K562 (cell line): Measurements from ENCODE around the gene ZBTB16. TPM values are rescaled to one million over a fixed set of nuclear protein-coding genes. Genes with fewer than 3 reads are reported as not detected.

Experiments
- ATAC-seq: fragments of 200-7000 bp; cut with Tn5 transposase; 3 replicates; pipeline ENCODE4 v1.9.1; 2020; ENCODE audit warnings: moderate library complexity
- BruUV-seq: library from RNA; stranded (reverse); fragments of 400-500 nt; replicated peaks from 2 replicates; lab custom pipeline; 2021; lab: Mats Ljungman, UMichigan
- CTCF ChIA-PET: fragments of 300-600 bp; formaldehyde crosslinking; extraction: SDS; loops from one replicate; lab custom pipeline; 2021; ENCODE audit warnings: low intra/inter-chr PET ratio; lab: Yijun Ruan, JAX
- POLR2A ChIA-PET: fragments of 300-600, 350-650 bp; sonication (Branson Sonifier 250); formaldehyde crosslinking; extraction: SDS; loops from one replicate; lab custom pipeline; 2021; ENCODE audit warnings: antibody characterized with exemption, inconsistent platforms; lab: Yijun Ruan, JAX
- DNase-seq, 4 experiments: peaks; one replicate each; pipeline versions ENCODE4 v3.0.0 to v3.0.0-alpha.2; 2011 to 2018; ENCODE audit warnings: low spot score in 3 of 4, mixed read lengths in 3 of 4; ENCODE audit errors: extremely low read depth in 1 of 4
- FAIRE-seq: peaks from 2 replicates; lab custom pipeline; 2011; peaks lifted over from hg19 to GRCh38; lab: Jason Lieb, UNC
- H2AFZ ChIP-seq: 2 replicates; pipeline ENCODE4 v1.6.0; 2011; ENCODE audit warnings: low read depth, low read length, control low read depth, inconsistent platforms
- H3K27ac ChIP-seq: fragments of 200-600 bp; 3 replicates; pipeline ENCODE4 v1.8.0; 2011; ENCODE audit warnings: low read depth, mild to moderate bottlenecking, control low read depth, inconsistent platforms, low read length, moderate library complexity, mixed read lengths; ENCODE audit errors: extremely low read depth
- H3K27me3 ChIP-seq, 2 experiments: fragments of 300-600 bp in 1 of 2; 2 replicates in 1 of 2; 3 replicates in 1 of 2; pipeline versions ENCODE4 v1.6.0 to v1.8.0; 2011; ENCODE audit warnings: inconsistent platforms in 2 of 2, low read length in 2 of 2, mild to moderate bottlenecking in 1 of 2, mixed read lengths in 1 of 2, moderate library complexity in 1 of 2; ENCODE audit not compliant: control insufficient read depth in 2 of 2, insufficient read depth in 2 of 2
- H3K36me3 ChIP-seq: fragments of 300-600 bp; 3 replicates; pipeline ENCODE4 v1.8.0; 2011; ENCODE audit warnings: mild to moderate bottlenecking, low read length, inconsistent platforms; ENCODE audit not compliant: control insufficient read depth, insufficient read depth
- H3K4me1 ChIP-seq, 2 experiments: fragments of 200-600 bp in 1 of 2; replicated peaks in 1 of 2; 2 replicates in 1 of 2; 3 replicates in 1 of 2; pipeline versions ENCODE4 v1.5.1 to v1.8.0; 2011; ENCODE audit warnings: inconsistent platforms in 2 of 2, low read length in 2 of 2, mild to moderate bottlenecking in 1 of 2, mixed read lengths in 1 of 2, moderate library complexity in 1 of 2; ENCODE audit not compliant: control insufficient read depth in 2 of 2, insufficient read depth in 2 of 2
- H3K4me2 ChIP-seq: 2 replicates; pipeline ENCODE4 v1.6.1; 2011; ENCODE audit warnings: low read length, control low read depth, inconsistent platforms, mixed read lengths; ENCODE audit not compliant: insufficient read depth
- H3K4me3 ChIP-seq: fragments of 200-600 bp; sonication (generic), shearing (Covaris generic); 2 replicates; pipeline ENCODE4 v1.5.1; 2016; ENCODE audit warnings: control low read depth, inconsistent platforms
- H3K79me2 ChIP-seq: fragments of 200-600 bp; 3 replicates; pipeline ENCODE4 v1.8.0; 2011; ENCODE audit warnings: low read length, inconsistent platforms; ENCODE audit not compliant: control insufficient read depth, insufficient read depth
- H3K9ac ChIP-seq, 2 experiments: 2 replicates each; pipeline versions ENCODE4 v1.6.0 to v1.6.1; 2011; ENCODE audit warnings: low read depth in 2 of 2, low read length in 2 of 2, control low read depth in 1 of 2, inconsistent platforms in 1 of 2, mild to moderate bottlenecking in 1 of 2, mixed read lengths in 1 of 2; ENCODE audit not compliant: insufficient read depth in 1 of 2
- H3K9me1 ChIP-seq: one replicate; pipeline ENCODE4 v1.6.0; 2011; ENCODE audit warnings: inconsistent platforms, mild to moderate bottlenecking, low read length, moderate library complexity; ENCODE audit not compliant: control insufficient read depth, insufficient read depth
- H3K9me3 ChIP-seq: replicated peaks from 2 replicates; pipeline ENCODE4 v1.5.1; 2011; ENCODE audit warnings: low read depth, low read length, inconsistent platforms; ENCODE audit not compliant: control insufficient read depth, insufficient read depth
- H4K20me1 ChIP-seq: replicated peaks from 2 replicates; pipeline ENCODE4 v1.6.1; 2011; ENCODE audit warnings: low read length, inconsistent platforms, mixed read lengths; ENCODE audit not compliant: control insufficient read depth, insufficient read depth
- ARID2 ChIP-seq: fragments of 450-650 bp; IDR thresholded peaks from 2 replicates; pipeline ENCODE4 v1.6.1; 2017; ENCODE audit warnings: antibody characterized with exemption, mild to moderate bottlenecking
- CXXC5 ChIP-seq: fragments of 250-450 bp; sonication (Bioruptor Pico); IDR thresholded peaks from 2 replicates; pipeline ENCODE4 v1.8.0; 2022; ENCODE audit warnings: inconsistent platforms, mild to moderate bottlenecking, moderate library complexity
- HLTF ChIP-seq: fragments of 450-650 bp; IDR thresholded peaks from 2 replicates; pipeline ENCODE4 v1.6.1; 2016
- NFYB ChIP-seq: IDR thresholded peaks from 2 replicates; pipeline ENCODE4 v1.6.1; 2011; ENCODE audit warnings: mild to moderate bottlenecking, moderate library complexity; ENCODE audit not compliant: insufficient read length; ENCODE audit errors: extremely low read depth
- SIN3B ChIP-seq: fragments of 450-650 bp; IDR thresholded peaks from 2 replicates; pipeline ENCODE4 v1.6.1; 2017; ENCODE audit warnings: low read depth, mild to moderate bottlenecking, moderate library complexity
- SMAD2 ChIP-seq: fragments of 150-350 bp; IDR thresholded peaks from 2 replicates; pipeline ENCODE4 v1.6.1; 2014; ENCODE audit warnings: low read depth, mild to moderate bottlenecking, low read length
- SNIP1 ChIP-seq: fragments of 450-650 bp; IDR thresholded peaks from 2 replicates; pipeline ENCODE4 v1.7.1; 2017; ENCODE audit warnings: low read depth, mild to moderate bottlenecking
- ZKSCAN8 ChIP-seq: fragments of 200-800 bp; sonication (Bioruptor generic); IDR thresholded peaks from 2 replicates; pipeline ENCODE4 v1.6.1; 2016; ENCODE audit warnings: missing genetic modification characterization, missing compliant biosample characterization
- ZNF175 ChIP-seq: fragments of 200-800 bp; sonication (Bioruptor generic); IDR thresholded peaks from 2 replicates; pipeline ENCODE4 v1.6.1; 2016; ENCODE audit warnings: low read depth, mild to moderate bottlenecking, missing genetic modification characterization, missing compliant biosample characterization
- ZNF282 ChIP-seq: sonication (generic); formaldehyde crosslinking; IDR thresholded peaks from 2 replicates; pipeline ENCODE4 v1.8.1; 2023; ENCODE audit warnings: missing genetic modification reagents
- ZNF507 ChIP-seq: conservative IDR thresholded peaks from 2 replicates; pipeline ENCODE4 v1.6.1; 2017; ENCODE audit warnings: missing genetic modification characterization, missing compliant biosample characterization
- ZNF766 ChIP-seq: fragments of 200-800 bp; sonication (Bioruptor generic); conservative IDR thresholded peaks from 2 replicates; pipeline ENCODE4 v1.6.1; 2016; ENCODE audit warnings: missing genetic modification characterization, missing compliant biosample characterization
- WGBS: fragments of 100-300 bp; shearing (Covaris generic); methylation state at CpG from one replicate; pipeline ENCODE4 v1.1.6; 2016; ENCODE audit warnings: low coverage, mixed read lengths; ENCODE audit not compliant: insufficient coverage; ENCODE audit errors: missing lambda C conversion rate; 5-methylcytosine and 5-hydroxymethylcytosine counted together
- in situ Hi-C: fragments of 300-500 bp; cut with MboI; formaldehyde crosslinking; loops from 4 replicates; pipeline ENCODE4 v1.15.0; 2018; ENCODE audit warnings: inconsistent platforms, mixed read lengths
- intact Hi-C: fragments of 100-400 bp; cut with micrococcal nuclease; formaldehyde crosslinking; loops from 2 replicates; pipeline ENCODE4 v1.14.2; 2022
- polyA plus RNA-seq, 8 experiments: library from polyadenylated mRNA; depleted of rRNA in 4 of 8; stranded (reverse) in 5 of 8; unstranded in 3 of 8; fragments of >200 nt; fragmentation: Nextera tagmentation in 2 of 8; fragmentation: Illumina TruSeq in 1 of 8; extraction: Ambion mirVana in 2 of 8; extraction: Trizol in 1 of 8; gene quantifications; 2 replicates each; pipeline versions ENCODE4 v1.2.1 to v1.2.3, GENCODE V29; 2011 to 2014; ENCODE audit warnings: inconsistent platforms in 1 of 8, missing spikeins in 1 of 8
- total RNA-seq, 7 experiments: library from RNA; depleted of rRNA in 6 of 7; stranded (reverse); fragments of >200 nt in 6 of 7; fragmentation: Illumina TruSeq in 2 of 7; extraction: Trizol in 2 of 7; gene quantifications; 2 replicates each; pipeline versions ENCODE4 v1.2.1 to v1.2.3, GENCODE V29; 2011 to 2021; ENCODE audit warnings: low replicate concordance in 1 of 7
- TF ChIP-seq, protein P1 (sequence below): sonication (generic); formaldehyde crosslinking; IDR thresholded peaks from 2 replicates; pipeline ENCODE4 v1.9.0; 2022; ENCODE audit warnings: mild to moderate bottlenecking, missing genetic modification reagents
- TF ChIP-seq, protein P2 (sequence below), 2 experiments: IDR thresholded peaks; 2 replicates each; pipeline ENCODE4 v1.6.1; 2012; ENCODE audit warnings: improper control_type of control experiment in 2 of 2, low read depth in 2 of 2, low read length in 2 of 2, borderline replicate concordance in 1 of 2
- TF ChIP-seq, protein P3 (sequence below): sonication (generic); formaldehyde crosslinking; IDR thresholded peaks from 2 replicates; pipeline ENCODE4 v1.8.0; 2023; ENCODE audit warnings: missing genetic modification reagents, mild to moderate bottlenecking, borderline replicate concordance

ZBTB16 gene
- total and polyA plus RNA-seq, 9 of the 15 experiments (the other 6 are each of a cell fraction or from before 2014, with no cell fraction given): 0.06 to 0.40 (median 0.24) TPM; not detected in 4

DNA sequence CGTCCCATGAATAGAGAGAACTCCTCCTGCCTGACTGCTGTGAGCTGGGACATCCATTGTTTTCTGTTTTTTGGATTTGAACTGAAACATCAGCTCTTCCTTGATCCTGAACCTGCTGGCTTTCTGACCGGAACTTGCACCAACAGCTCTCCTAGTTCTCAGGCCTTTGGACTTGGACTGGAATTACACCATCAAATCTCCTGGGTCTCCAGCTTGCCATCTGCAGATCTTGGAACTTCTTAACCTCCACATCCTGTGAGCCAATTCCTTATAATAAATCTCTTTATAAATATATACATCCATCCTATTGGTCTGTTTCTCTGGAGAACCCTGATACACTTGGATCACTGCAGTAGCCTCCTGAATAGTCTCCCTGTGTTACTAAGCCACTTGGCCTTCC, 42.5 kb upstream of the ZBTB16 start (continued):
- TF ChIP-seq ZNF507 (tag) (no peak), CXXC5 (no peak), ARID2 (no peak), SMAD2 (no peak)
- TF ChIP-seq, protein P1, sequence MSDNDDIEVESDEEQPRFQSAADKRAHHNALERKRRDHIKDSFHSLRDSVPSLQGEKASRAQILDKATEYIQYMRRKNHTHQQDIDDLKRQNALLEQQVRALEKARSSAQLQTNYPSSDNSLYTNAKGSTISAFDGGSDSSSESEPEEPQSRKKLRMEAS (CRISPR knock-in tag): no peak
- TF ChIP-seq, all 486 proteins: peak for 0

DNA sequence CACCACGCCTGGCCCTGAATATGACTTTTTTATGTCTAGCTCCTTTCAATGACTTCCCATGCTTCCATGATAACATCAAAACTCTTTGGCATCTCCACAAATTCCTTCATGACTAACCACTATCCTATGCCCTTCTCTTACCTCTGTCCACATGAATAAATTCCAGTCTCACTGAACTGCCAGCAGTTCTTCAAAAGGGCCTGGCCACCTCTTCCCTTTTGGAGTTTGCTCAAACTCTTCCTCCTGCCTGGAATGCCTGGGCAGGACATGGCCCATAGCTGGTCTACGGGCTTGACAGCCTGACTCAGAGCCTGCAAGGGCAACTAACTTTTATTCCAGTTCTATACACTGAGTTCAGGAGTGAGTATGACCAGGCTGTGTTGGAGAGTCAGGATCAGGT, 41.8 kb upstream of the ZBTB16 start:
- H4K20me1 ChIP-seq: no peaks in the 10 kb centered on the region
- CTCF ChIA-PET: no interaction called here
- no peak for TF ChIP-seq ZNF282 (CRISPR knock-in tag)
- TF ChIP-seq ZNF175 (CRISPR knock-in tag): no peak
- no peak for TF ChIP-seq SIN3B
- TF ChIP-seq, protein P2, sequence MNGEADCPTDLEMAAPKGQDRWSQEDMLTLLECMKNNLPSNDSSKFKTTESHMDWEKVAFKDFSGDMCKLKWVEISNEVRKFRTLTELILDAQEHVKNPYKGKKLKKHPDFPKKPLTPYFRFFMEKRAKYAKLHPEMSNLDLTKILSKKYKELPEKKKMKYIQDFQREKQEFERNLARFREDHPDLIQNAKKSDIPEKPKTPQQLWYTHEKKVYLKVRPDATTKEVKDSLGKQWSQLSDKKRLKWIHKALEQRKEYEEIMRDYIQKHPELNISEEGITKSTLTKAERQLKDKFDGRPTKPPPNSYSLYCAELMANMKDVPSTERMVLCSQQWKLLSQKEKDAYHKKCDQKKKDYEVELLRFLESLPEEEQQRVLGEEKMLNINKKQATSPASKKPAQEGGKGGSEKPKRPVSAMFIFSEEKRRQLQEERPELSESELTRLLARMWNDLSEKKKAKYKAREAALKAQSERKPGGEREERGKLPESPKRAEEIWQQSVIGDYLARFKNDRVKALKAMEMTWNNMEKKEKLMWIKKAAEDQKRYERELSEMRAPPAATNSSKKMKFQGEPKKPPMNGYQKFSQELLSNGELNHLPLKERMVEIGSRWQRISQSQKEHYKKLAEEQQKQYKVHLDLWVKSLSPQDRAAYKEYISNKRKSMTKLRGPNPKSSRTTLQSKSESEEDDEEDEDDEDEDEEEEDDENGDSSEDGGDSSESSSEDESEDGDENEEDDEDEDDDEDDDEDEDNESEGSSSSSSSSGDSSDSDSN (IDR thresholded peaks at IDR 0.05; ENCODE audit: borderline replicate concordance in 1 of 2, low read depth in 2 of 2, low read length in 2 of 2): no peak
- TF ChIP-seq, protein P3, sequence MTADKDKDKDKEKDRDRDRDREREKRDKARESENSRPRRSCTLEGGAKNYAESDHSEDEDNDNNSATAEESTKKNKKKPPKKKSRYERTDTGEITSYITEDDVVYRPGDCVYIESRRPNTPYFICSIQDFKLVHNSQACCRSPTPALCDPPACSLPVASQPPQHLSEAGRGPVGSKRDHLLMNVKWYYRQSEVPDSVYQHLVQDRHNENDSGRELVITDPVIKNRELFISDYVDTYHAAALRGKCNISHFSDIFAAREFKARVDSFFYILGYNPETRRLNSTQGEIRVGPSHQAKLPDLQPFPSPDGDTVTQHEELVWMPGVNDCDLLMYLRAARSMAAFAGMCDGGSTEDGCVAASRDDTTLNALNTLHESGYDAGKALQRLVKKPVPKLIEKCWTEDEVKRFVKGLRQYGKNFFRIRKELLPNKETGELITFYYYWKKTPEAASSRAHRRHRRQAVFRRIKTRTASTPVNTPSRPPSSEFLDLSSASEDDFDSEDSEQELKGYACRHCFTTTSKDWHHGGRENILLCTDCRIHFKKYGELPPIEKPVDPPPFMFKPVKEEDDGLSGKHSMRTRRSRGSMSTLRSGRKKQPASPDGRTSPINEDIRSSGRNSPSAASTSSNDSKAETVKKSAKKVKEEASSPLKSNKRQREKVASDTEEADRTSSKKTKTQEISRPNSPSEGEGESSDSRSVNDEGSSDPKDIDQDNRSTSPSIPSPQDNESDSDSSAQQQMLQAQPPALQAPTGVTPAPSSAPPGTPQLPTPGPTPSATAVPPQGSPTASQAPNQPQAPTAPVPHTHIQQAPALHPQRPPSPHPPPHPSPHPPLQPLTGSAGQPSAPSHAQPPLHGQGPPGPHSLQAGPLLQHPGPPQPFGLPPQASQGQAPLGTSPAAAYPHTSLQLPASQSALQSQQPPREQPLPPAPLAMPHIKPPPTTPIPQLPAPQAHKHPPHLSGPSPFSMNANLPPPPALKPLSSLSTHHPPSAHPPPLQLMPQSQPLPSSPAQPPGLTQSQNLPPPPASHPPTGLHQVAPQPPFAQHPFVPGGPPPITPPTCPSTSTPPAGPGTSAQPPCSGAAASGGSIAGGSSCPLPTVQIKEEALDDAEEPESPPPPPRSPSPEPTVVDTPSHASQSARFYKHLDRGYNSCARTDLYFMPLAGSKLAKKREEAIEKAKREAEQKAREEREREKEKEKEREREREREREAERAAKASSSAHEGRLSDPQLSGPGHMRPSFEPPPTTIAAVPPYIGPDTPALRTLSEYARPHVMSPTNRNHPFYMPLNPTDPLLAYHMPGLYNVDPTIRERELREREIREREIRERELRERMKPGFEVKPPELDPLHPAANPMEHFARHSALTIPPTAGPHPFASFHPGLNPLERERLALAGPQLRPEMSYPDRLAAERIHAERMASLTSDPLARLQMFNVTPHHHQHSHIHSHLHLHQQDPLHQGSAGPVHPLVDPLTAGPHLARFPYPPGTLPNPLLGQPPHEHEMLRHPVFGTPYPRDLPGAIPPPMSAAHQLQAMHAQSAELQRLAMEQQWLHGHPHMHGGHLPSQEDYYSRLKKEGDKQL (CRISPR knock-in tag): no peak
- TF ChIP-seq ZKSCAN8 (CRISPR knock-in tag): no peak
- no peak for TF ChIP-seq ZNF766 (CRISPR knock-in tag)
- TF ChIP-seq SNIP1: no peak
- no peak for TF ChIP-seq HLTF
- TF ChIP-seq NFYB: no peak

More for the DNA sequence above, 41.8 kb upstream of the ZBTB16 start:
- Histone ChIP-seq H3K36me3 (no peaks in the 10 kb centered on the region), H3K27ac (no peak overlapping the region), H3K9me1 (peaks cover 2% of the 10 kb centered on the region), H3K4me1 (no peaks in the 10 kb centered on the region), H3K4me3 (no peak overlapping the region), H3K4me2 (no peak overlapping the region), H2AFZ (no peak overlapping the region), H3K27me3 (peaks cover 6 to 26% of the 10 kb centered on the region in 2 experiments; a peak in 3 of 5 replicates), H3K9me3 (no peaks in the 10 kb centered on the region), H3K79me2 (no peaks in the 10 kb centered on the region), H3K9ac (no peak overlapping the region)
- in situ Hi-C loops: loop anchor here (10.0 kb wide), 1 partner anchor 247 kb away; no protein-coding TSS in a partner anchor
- no peak for DNase-seq
- intact Hi-C loops: no loop called here
- ATAC-seq: no peak
- BruUV-seq: no TSS peak
- no peak for FAIRE-seq
- POLR2A ChIA-PET: no interaction called here
- 0% methylated on average over 2 of the region's 2 CpGs for WGBS
